Stimulated activated CD8-positive, alpha-beta memory T cell treated with anti-CD3 and anti-CD28 coated beads, Interleukin-2, amount 100 ng/mL, for 1 hour (primary cell): ENCODE data around the gene FAM20A.
"Not testable (repeated sequence)": the region's sequence is repeated elsewhere in the genome, so short reads cannot be mapped to it uniquely, and the experiment has no call there.

Experiments
- DNase-seq, 2 donors: peaks; one replicate each; pipeline ENCODE4 v3.0.0-alpha.2; 2020; ENCODE audit warnings: low read depth in 2 of 2

FAM20A gene

GRCh38 chr17:68519911-68520310 lies 81.3 kb downstream of the FAM20A start:
- no peak for DNase-seq

GRCh38 chr17:68519051-68519450 lies 82.1 kb downstream of the FAM20A start:
- not testable (repeated sequence) for DNase-seq

GRCh38 chr17:68518063-68518815 lies 82.9 kb downstream of the FAM20A start:
- no peak for DNase-seq

- DNase-seq: not testable (repeated sequence)
Observed at GRCh38 chr17:68517605-68518004, 83.6 kb downstream of the FAM20A start.

- no peak for DNase-seq
Observed at GRCh38 chr17:68516732-68517131, 84.4 kb downstream of the FAM20A start.

- no peak for DNase-seq
Observed at GRCh38 chr17:68514831-68515635, 86.1 kb downstream of the FAM20A start.

- DNase-seq: no peak
Observed at GRCh38 chr17:68513932-68514331, 87.2 kb downstream of the FAM20A start.

GRCh38 chr17:68512960-68513474 lies 88.2 kb downstream of the FAM20A start:
- no peak for DNase-seq

- peak; percentile 86 to 87 for DNase-seq
Observed at GRCh38 chr17:68512247-68512959, 88.8 kb downstream of the FAM20A start, which contains the start of gene PRKAR1A. Gene PRKAR1A, plus strand, starts transcription at chr17:68512430. Its CDS starts 2,970 bp downstream, at chr17:68515400.

GRCh38 chr17:68511671-68512246 lies 89.4 kb downstream of the FAM20A start:
- peak; percentile 54 to 62 for DNase-seq

- DNase-seq: no peak
Observed at GRCh38 chr17:68511254-68511670, 89.9 kb downstream of the FAM20A start.

- no peak for DNase-seq
Observed at GRCh38 chr17:68509141-68510057, 91.8 kb downstream of the FAM20A start.

- DNase-seq: no peak
Observed at GRCh38 chr17:68507576-68507975, 93.6 kb downstream of the FAM20A start.

- DNase-seq: no peak
Observed at GRCh38 chr17:68505951-68506350, 95.2 kb downstream of the FAM20A start.

- no peak for DNase-seq
Observed at GRCh38 chr17:68501074-68501473, 100.1 kb downstream of the FAM20A start.

- DNase-seq: no peak
Observed at GRCh38 chr17:68499587-68499986, 101.6 kb downstream of the FAM20A start.

- DNase-seq: no peak
Observed at GRCh38 chr17:68498479-68499326, 102.5 kb downstream of the FAM20A start.

- no peak for DNase-seq
Observed at GRCh38 chr17:68497885-68498319, 103.3 kb downstream of the FAM20A start.

GRCh38 chr17:68495081-68495480 lies 106.1 kb downstream of the FAM20A start:
- DNase-seq: no peak
